GM12878 (cell line): Measurements from ENCODE around the gene SPRY1.

Source experiments
- BRCA1 ChIP-seq: IDR thresholded peaks from 2 replicates; pipeline ENCODE4 v1.6.1; 2011; ENCODE audit warnings: low read depth, low read length, improper control_type of control experiment
- CTCF ChIP-seq, 3 experiments: IDR thresholded peaks in 2 of 3; conservative IDR thresholded peaks in 1 of 3; 2 replicates each; pipeline ENCODE4 v1.5.1; 2011; ENCODE audit warnings: low read depth in 3 of 3, low read length in 3 of 3, mild to moderate bottlenecking in 3 of 3, control low read depth in 2 of 3, moderate library complexity in 2 of 3, inconsistent platforms in 1 of 3, mixed read lengths in 1 of 3; ENCODE audit not compliant: control insufficient read depth in 2 of 3, insufficient read depth in 1 of 3; ENCODE audit errors: extremely low read depth in 1 of 3
- EP300 ChIP-seq, 2 experiments: fragments of 150-350 bp in 1 of 2; IDR thresholded peaks; 2 replicates each; pipeline ENCODE4 v1.6.1; 2011 to 2012; ENCODE audit warnings: low read depth in 2 of 2, low read length in 2 of 2, borderline replicate concordance in 1 of 2, improper control_type of control experiment in 1 of 2, inconsistent platforms in 1 of 2; ENCODE audit not compliant: control insufficient read depth in 1 of 2
- EZH2 ChIP-seq: IDR thresholded peaks from 2 replicates; pipeline ENCODE4 v1.6.1; 2012; ENCODE audit warnings: low read depth, mild to moderate bottlenecking, control low read depth, inconsistent platforms, low read length, borderline replicate concordance; ENCODE audit not compliant: control insufficient read depth
- FOXK2 ChIP-seq: fragments of 450-650 bp; IDR thresholded peaks from 2 replicates; pipeline ENCODE4 v1.6.1; 2017; ENCODE audit warnings: mild to moderate bottlenecking, moderate library complexity
- GABPA ChIP-seq: IDR thresholded peaks from 2 replicates; pipeline ENCODE4 v1.6.1; 2014; ENCODE audit warnings: antibody characterized with exemption, low read depth, mild to moderate bottlenecking, inconsistent platforms
- NFXL1 ChIP-seq: fragments of 450-650 bp; IDR thresholded peaks from 2 replicates; pipeline ENCODE4 v1.6.1; 2017; ENCODE audit warnings: antibody characterized with exemption, mild to moderate bottlenecking, borderline replicate concordance
- NRF1 ChIP-seq: conservative IDR thresholded peaks from 2 replicates; pipeline ENCODE4 v1.6.1; 2011; ENCODE audit warnings: mild to moderate bottlenecking, low read depth, low read length, improper control_type of control experiment
- TCF12 ChIP-seq: IDR thresholded peaks from 2 replicates; pipeline ENCODE4 v1.6.1; 2011; ENCODE audit warnings: low read depth, mild to moderate bottlenecking, low read length
- YBX1 ChIP-seq: fragments of 450-650 bp; IDR thresholded peaks from 2 replicates; pipeline ENCODE4 v1.6.1; 2016; ENCODE audit warnings: antibody characterized with exemption
- YY1 ChIP-seq: IDR thresholded peaks from 2 replicates; pipeline ENCODE4 v1.6.1; 2011; ENCODE audit warnings: low read depth, mild to moderate bottlenecking, low read length
- ZBTB11 ChIP-seq: fragments of 450-650 bp; formaldehyde crosslinking; IDR thresholded peaks from 2 replicates; pipeline ENCODE4 v1.5.0; 2022; ENCODE audit warnings: mild to moderate bottlenecking, missing genetic modification characterization
- ZNF274 ChIP-seq: IDR thresholded peaks from one replicate; pipeline ENCODE4 v1.8.0; 2011; ENCODE audit not compliant: insufficient read length, insufficient read depth

- no peak for TF ChIP-seq CTCF (IDR thresholded peaks at IDR 0.05 in 2 of 3, conservative IDR thresholded peaks at IDR 0.05 in 1 of 3; ENCODE audit: control insufficient read depth in 2 of 3, extremely low read depth in 1 of 3, insufficient read depth in 1 of 3, low read depth in 3 of 3, low read length in 3 of 3)
- TF ChIP-seq ZNF274: no peak
- TF ChIP-seq ZBTB11 (CRISPR knock-in tag): no peak
- no peak for TF ChIP-seq YBX1
- no peak for TF ChIP-seq BRCA1
- no peak for TF ChIP-seq NFXL1
- TF ChIP-seq EP300 (IDR thresholded peaks at IDR 0.05; ENCODE audit: borderline replicate concordance in 1 of 2, control insufficient read depth in 1 of 2, low read depth in 2 of 2, low read length in 2 of 2): no peak
- TF ChIP-seq FOXK2: no peak
- no peak for TF ChIP-seq GABPA
- no peak for TF ChIP-seq EZH2
- TF ChIP-seq TCF12: no peak
- no peak for TF ChIP-seq NRF1
- TF ChIP-seq YY1: no peak
These were observed 30.3 kb upstream of the SPRY1 start for GRCh38 chr4:123366144-123366748.
